ENCODE measurements around the gene DVL2.

DVL2 gene

DNA sequence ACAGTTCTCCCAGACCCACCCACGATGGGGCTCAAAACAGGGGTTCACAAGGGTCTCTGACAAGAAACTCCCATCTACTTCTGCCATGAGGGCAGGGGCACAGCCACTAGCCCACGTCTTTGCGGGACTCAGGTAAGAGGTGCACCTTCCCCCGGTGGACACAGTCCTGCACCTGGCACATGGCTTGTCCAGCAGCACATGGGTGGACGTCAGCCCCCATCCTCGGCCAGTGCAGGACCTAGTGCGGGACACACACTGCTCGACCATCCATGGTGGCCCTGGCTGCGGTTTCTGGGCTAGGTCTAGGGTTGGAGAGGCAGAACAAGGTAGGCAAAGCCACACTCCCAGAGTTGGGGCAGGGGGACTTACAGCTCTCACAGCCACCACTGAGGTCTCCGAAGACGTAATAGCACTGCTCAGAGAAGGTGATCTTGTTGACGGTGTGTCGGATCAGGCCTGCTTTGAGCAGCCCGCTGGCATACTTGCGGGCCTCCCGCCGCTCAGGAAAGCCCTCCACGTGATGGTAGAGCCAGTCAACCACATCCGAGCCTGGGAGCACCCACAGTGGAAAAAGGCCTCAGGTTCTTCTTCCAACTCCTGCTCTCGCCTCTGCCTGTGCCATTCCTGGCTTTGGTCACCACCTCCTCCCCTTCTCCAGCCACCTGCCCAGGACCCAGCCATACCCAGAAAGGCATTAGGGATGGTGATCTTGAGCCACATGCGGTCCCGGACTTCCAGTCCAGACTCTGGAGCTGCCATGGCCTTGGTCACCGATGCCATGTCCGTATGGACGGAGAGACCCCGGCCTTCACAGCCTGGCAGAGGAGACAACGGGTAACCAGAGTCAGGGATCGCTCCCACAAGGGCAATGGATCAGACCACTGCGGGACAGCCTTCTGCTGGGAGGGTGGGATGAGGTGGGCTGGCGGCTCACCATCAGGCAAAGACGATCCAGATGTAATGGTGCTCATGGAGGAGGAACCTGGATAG is 7.3 kb downstream of the DVL2 start:
- in situ Hi-C loops (cut with MboI; ENCODE audit: low pct_unique_long_range_greater_than_20kb, low sequenced_read_pairs, unreplicated experiment) = no loop called here
- no peak for DNase-seq (ENCODE audit: low spot score)
- TF ChIP-seq, protein P1, sequence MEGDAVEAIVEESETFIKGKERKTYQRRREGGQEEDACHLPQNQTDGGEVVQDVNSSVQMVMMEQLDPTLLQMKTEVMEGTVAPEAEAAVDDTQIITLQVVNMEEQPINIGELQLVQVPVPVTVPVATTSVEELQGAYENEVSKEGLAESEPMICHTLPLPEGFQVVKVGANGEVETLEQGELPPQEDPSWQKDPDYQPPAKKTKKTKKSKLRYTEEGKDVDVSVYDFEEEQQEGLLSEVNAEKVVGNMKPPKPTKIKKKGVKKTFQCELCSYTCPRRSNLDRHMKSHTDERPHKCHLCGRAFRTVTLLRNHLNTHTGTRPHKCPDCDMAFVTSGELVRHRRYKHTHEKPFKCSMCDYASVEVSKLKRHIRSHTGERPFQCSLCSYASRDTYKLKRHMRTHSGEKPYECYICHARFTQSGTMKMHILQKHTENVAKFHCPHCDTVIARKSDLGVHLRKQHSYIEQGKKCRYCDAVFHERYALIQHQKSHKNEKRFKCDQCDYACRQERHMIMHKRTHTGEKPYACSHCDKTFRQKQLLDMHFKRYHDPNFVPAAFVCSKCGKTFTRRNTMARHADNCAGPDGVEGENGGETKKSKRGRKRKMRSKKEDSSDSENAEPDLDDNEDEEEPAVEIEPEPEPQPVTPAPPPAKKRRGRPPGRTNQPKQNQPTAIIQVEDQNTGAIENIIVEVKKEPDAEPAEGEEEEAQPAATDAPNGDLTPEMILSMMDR (IDR thresholded peaks at IDR 0.05; ENCODE audit: extremely low read depth, insufficient read depth, missing control alignments) = no peak

DNA sequence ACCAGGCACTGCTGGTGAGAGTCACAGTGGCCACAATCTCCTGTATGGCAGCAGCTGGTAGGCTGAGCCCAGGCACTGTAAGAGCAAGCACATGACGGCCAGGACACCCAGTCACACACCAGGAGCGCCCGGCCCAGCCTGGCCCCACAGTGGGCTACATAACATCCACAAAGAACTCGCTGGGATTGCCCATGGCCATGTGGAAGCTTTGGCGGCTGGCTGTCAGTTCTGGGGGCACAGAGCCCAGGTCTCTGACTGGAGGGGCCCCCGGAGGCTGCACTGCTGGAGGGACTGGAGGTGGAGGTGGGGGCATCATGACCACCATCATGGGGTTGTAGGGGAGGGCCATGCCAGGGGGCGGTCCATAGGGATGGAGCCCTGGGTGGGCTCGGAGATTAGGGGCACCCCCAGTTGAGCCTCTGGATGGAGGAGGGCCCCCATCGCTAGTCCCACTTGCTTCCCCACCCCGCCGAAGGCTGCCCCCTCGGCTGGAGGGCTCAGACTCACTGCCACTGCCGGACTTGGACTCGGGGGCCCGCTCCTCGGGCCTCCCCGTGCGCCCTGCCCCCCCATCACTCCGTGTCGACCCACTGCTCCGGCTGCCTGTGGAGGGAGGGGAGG is 8.5 kb downstream of the DVL2 start:
- in situ Hi-C loops (cut with MboI; ENCODE audit: low pct_unique_long_range_greater_than_20kb, low sequenced_read_pairs, unreplicated experiment) = no loop called here
- no peak for DNase-seq (ENCODE audit: low spot score)
- TF ChIP-seq, protein P1 (IDR thresholded peaks at IDR 0.05; ENCODE audit: extremely low read depth, insufficient read depth, missing control alignments) = no peak

DNA sequence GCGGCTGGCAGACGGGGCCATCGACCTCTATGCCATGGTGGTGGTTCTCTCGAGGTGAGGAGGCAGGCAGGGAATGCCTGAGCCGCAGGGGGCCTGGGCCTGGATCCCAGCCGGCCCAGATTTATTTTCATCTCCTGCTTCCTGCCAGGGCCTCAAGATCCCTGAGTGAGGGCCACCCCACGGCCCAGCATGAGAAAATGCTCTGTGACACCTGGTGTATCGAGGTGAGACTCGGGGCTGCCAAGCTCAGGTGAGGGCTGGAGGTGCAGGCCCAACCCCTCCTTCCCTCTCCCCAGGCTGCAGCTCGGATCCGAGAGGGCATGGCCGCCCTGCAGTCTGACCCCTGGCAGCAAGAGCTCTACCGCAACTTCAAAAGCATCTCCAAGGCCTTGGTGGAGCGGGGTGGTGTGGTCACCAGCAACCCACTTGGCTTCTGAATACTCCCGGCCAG is 9.6 kb downstream of the DVL2 start:
- no peak for DNase-seq (ENCODE audit: low spot score)
- in situ Hi-C loops (cut with MboI; ENCODE audit: low pct_unique_long_range_greater_than_20kb, low sequenced_read_pairs, unreplicated experiment) = no loop called here
- TF ChIP-seq, protein P1 (IDR thresholded peaks at IDR 0.05; ENCODE audit: extremely low read depth, insufficient read depth, missing control alignments) = no peak

DNA sequence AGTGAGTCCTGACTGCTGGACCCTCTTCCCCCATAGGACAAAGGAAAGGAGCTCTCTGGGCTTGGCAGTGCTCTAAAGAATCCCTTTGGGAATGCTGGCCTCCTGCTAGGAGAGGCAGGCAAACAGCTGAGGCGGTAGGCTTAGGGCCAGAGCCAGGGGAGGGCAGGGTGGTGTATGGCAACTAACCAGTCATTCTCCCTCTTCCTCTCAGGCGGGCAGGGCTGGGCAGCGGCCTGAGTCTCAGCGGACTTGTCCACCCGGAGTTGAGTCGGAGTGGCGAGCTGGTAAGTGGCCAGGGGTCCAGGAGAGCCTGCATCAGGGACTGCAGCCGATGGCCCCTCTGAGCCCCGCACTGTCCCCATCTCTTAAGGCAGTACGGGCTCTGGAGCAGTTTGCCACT is 10.2 kb downstream of the DVL2 start:
- DNase-seq (ENCODE audit: low spot score) = no peak
- TF ChIP-seq, protein P1 (IDR thresholded peaks at IDR 0.05; ENCODE audit: extremely low read depth, insufficient read depth, missing control alignments) = no peak
- in situ Hi-C loops (cut with MboI; ENCODE audit: low pct_unique_long_range_greater_than_20kb, low sequenced_read_pairs, unreplicated experiment) = no loop called here

DNA sequence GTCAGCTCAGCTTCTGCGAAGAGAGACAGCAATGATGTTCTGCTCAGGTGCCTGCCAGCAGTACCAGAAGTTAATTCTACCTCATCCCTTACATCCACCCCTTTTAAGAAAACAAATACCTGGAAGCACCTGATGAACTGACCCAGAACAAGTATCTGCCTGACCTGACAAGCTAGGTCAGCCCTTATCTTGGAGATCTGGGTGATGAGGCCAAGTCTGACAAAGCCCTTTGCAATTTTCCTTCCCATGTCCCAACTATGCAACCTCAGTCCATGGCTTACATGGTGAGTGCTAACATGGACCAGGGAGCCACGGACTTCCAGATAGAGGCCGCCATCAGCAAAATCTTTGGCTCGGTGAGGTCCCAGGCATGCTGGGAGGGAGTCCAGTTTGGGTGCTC is 10.9 kb downstream of the DVL2 start:
- TF ChIP-seq, protein P1 (IDR thresholded peaks at IDR 0.05; ENCODE audit: extremely low read depth, insufficient read depth, missing control alignments) = no peak
- in situ Hi-C loops (cut with MboI; ENCODE audit: low pct_unique_long_range_greater_than_20kb, low sequenced_read_pairs, unreplicated experiment) = no loop called here
- DNase-seq (ENCODE audit: low spot score) = no peak

DNA sequence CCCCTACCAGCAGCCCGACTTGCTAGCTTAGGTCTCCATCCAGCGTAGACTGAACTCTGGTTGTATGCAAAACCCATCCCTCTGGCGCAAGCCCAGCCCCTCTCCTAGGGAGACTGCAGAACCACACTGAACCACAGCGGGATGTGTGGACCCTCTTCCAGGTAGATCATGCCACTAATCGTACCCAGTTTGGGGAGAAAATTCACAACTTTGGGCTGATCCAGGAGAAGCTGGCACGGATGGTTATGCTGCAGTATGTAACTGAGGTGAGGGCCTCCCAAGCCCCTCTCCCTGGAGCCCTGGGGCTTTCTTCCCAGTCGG is 11.4 kb downstream of the DVL2 start:
- TF ChIP-seq, protein P1 (IDR thresholded peaks at IDR 0.05; ENCODE audit: extremely low read depth, insufficient read depth, missing control alignments) = no peak
- no peak for DNase-seq (ENCODE audit: low spot score)
- in situ Hi-C loops (cut with MboI; ENCODE audit: low pct_unique_long_range_greater_than_20kb, low sequenced_read_pairs, unreplicated experiment) = no loop called here
